ENCODE measurements around the gene MEX3D.
"Not testable (repeated sequence)": the region's sequence is repeated elsewhere in the genome, so short reads cannot be mapped to it uniquely, and the experiment has no call there.

Gene MEX3D

DNA sequence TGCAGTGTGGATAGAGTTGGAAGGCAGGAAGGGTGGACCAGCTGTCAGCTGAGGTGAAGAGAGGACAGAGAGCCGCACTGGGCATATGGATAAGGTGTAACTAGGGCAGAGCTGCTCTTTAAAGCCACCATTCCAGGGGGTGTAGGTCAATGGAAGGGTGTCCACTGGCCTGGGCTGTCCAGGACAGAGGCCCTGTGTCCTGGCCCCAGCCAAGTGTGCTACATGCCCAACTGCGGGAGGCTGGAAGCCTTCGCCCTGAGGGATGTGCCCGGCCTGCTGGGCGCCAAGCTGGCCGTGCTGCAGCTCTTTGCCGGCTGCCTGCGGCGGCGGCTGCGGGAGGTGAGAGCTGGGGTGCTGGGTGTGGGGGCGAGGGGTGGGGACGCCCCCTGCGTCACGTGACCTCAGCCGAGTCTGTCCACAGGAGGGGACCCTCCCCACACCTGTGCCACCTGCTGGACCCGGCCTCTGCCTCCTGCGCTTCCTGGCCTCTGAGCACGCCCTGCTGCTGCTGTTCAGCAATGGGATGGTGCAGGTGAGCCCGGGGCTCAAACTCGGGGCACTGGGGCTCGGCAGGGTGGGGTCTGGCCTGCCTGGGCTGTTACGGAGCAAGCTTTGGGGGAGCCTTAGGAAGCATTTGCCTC lies 34.5 kb downstream of the MEX3D start:
- DNase-seq, result no peak

GRCh38 chr19:1532003-1532402 lies 36.1 kb downstream of the MEX3D start:
- no peak for DNase-seq

GRCh38 chr19:1531587-1531986 lies 36.5 kb downstream of the MEX3D start:
- DNase-seq, result no peak

DNA sequence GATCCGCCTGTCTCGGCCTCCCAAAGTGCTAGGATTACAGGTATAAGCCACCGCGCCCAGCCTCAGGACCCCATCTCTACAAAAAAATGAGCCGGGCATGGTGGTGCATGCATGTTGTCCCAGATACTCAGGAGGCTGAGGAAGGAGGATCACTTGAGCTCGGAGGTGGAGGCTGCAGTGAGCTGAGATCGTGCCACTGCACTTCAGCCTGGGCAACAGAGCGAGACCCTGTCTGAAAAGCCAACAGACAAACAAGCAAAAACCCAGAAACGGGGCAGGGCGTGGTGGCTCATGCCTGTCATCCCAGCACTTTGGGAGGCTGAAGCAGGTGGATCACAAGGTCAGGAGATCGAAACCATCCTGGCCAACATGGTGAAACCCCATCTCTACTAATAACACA lies 37.3 kb downstream of the MEX3D start:
- not testable (repeated sequence) for DNase-seq

- no peak for DNase-seq
Observed at GRCh38 chr19:1529430-1529816, 38.7 kb downstream of the MEX3D start.

DNA sequence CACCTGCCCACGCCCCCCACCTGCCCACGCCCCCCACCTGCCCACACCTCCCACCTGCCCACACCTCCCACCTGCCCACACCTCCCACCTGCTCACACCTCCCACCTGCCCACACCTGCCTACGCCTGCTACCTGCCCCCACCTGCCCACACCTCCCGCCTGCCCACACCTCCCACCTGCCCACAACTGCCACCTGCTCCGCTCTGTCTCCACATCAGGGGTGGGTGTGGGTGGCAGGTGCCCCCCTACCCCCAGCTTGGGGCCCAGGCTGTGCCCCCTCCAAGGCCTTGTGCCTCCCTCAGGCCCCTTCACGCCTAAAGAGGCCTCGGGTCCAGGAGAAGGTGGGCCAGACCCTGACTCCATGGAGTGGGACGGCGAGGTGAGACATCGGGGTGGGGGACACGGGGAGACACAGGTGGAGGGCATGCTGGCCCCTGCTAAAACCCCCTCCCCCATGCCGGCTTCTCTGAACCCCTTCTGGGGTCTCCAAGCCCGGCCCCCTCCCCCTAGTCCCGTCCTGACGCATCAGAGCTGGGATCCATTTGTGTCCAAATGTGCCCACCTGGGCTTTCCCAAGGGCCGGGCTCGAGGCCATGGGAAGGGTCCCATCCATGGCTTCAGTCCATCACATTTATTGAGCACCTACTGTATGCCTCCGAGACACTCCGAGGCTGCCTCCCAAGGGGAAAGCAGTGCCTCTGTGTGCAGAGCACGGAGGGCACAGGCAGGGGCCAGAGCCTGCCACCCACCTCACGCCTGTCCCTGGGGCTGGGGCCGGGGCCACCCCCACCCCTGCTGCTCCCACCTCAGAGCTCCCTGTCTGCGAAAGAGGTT lies 39.3 kb downstream of the MEX3D start:
- DNase-seq, result no peak

DNA sequence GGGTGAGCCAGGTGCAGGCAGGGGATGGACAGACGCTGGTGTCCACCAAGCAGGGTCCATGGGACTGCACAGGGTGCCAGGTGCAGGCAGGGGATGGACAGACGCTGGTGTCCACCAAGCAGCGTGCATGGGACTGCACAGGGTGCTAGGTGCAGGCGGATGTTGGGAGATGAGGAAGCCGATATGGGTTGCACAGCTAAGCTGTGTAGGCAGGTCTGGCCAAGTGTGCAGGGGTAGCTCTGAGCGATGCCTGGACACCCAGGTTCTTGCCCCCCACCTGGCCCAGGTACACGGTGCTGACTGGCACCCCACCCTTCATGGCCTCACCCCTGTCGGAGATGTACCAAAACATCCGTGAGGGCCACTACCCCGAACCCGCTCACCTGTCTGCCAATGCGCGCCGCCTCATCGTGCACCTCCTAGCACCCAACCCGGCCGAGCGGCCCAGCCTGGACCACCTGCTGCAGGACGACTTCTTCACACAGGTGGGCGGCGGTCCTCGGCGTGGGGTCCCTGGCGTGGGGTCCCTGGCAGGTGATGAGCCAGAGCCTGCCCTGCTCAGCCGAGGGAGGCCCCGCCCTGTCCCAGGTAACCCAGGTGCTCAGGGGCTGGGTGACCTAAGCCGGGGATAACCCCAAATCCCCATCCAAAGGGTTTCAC lies 40.3 kb downstream of the MEX3D start:
- DNase-seq, result no peak

DNA sequence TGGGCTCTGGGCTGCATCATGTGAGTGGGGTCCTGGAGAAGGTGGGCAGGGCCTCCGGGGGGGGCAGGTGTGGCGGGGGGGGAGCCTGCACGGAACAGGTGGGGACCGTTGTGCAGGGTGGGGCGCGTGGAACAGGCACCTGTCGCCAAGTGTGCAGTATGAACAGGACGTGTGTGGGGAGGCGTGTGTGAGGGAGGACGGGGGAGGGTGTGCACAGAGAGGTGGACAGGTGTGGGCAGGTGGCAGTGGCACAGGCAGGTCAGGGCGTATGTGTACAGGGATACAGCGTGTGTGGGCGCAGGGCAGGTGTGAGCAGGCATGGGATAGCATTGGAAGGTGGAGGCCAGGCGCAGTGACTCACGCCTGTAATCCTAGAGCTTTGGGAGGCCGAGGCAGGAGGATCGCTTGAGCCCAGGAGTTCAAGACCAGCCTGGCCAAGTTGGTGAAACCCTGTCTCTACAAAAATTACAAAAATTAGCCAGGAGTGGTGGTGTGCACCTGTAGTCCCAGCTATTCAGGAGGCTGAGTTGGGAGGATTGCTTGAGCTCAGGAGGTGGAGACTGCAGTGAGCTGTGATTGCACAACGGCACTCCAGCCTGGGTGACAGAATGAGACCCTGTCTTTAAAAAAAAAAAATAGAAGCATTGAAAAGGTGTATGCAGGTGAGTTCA lies 41.0 kb downstream of the MEX3D start:
- no peak for DNase-seq

DNA sequence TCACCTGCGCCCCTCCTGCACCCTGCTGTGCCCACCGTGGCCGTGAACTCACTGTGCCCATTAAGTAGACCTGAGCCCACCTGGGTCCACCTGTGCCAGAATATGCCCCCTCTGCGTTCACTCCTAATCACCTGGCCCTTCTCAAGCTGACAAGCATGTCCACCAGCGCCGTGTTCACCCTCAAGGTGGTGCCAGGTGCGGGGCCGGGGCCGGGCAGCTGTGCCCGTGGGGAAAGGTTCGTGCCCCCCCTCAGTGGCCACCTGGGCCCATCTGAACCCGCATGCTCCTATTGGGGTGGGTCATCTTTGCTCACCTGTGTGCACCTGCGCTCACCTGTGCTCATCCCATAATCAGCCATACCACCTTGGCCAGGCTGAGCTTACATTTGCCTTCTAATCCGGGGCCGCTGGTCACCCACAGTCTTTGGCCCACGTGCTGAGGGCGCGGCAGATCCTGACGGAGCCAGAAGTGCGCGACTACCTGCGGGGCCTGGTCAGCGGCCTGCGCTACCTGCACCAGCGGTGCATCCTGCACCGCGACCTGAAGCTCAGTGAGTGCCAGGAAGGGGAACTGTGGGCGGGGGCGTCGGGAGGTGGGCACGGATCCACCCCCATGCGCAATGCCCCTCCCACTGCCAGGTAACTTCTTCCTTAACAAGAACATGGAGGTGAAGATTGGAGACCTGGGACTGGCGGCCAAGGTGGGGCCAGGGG lies 41.9 kb downstream of the MEX3D start:
- no peak for DNase-seq

DNA sequence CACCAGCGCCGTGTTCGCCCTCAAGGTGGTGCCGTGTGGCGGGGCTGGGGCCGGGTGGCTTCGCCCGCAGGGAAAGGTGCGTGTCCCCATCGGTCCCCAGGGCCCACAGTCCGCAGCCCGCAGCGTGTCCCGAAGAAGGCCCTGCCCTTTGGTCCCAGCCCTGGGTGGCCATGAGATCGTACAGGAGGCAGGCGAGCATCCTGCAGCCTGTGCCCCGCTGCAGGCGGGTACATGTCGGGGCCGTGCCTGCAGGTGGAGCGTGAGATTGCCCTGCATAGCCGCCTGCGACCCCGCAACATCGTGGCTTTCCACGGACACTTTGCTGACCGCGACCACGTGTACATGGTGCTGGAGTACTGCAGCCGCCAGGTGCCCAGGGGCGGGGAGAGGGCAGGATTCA lies 42.8 kb downstream of the MEX3D start:
- no peak for DNase-seq

GRCh38 chr19:1524972-1525325 lies 43.2 kb downstream of the MEX3D start:
- DNase-seq, result no peak

- no peak for DNase-seq
Observed at GRCh38 chr19:1524287-1524971, 43.7 kb downstream of the MEX3D start.

- DNase-seq, result peak; percentile 27
Observed at GRCh38 chr19:1523412-1524286, 44.5 kb downstream of the MEX3D start, which contains the start of gene PLK5. TSS of gene PLK5 (plus strand) at chr19:1524077. CDS start at chr19:1526997, 2,920 bp downstream.

DNA sequence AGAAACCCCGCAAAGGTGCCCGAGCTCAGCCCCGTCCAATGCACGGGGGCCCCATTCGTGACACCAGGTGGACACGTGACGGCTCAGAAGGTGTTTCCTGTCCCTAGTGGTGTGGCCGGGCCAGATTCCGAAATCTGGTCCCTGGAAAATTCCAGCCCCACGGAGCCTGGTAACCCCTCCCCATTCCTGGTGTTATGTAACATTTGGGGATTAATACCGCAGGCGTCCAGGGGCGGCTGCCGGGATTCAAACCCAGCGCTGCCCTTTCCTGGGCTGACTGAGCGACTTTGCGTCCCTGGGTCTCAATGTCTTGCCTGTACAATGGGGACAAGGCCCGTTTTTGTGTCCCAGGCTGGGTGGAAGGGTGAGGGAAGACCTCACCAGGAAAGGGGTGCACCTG lies 45.3 kb downstream of the MEX3D start:
- DNase-seq, result peak; percentile 7

DNA sequence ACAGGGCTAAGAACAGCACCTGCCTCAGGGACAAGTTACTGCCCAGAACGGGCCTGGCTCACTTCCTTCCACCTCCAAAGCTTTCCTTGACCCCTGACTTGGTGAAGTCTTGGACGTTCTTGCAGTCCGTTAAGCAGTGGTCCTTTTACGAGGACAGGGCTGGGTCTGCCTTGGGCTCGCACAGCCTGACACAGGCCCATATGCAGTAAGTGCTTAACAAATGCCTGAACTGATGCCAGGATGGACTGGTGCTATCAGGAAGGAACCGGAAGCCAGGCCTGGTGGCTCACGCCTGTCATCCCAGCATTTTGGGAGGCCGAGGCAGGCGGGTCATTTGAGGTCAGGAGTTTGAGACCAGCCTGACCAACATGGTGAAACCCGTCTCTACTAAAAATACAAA lies 46.1 kb downstream of the MEX3D start:
- no peak for DNase-seq

DNA sequence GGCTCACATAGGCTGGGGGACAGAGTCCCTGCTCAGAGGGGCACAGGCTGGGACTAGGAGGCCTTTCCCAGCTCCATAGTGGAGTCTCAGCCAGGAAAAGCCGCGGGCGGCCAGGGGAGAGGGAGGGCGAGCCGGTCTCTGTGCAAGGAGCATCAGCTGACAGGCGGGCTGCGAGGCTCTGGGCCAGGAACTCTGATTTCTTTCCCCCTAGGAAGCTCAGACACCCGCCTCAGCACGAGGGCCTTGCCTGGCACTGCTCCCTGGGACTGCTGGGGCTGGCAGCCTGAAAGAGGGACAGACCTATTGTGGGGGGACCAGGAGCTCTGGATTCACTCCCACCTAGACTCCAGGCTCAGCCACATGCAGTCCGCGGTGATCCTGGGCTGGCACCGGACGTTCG lies 46.5 kb downstream of the MEX3D start:
- peak; percentile 79 for DNase-seq

DNA sequence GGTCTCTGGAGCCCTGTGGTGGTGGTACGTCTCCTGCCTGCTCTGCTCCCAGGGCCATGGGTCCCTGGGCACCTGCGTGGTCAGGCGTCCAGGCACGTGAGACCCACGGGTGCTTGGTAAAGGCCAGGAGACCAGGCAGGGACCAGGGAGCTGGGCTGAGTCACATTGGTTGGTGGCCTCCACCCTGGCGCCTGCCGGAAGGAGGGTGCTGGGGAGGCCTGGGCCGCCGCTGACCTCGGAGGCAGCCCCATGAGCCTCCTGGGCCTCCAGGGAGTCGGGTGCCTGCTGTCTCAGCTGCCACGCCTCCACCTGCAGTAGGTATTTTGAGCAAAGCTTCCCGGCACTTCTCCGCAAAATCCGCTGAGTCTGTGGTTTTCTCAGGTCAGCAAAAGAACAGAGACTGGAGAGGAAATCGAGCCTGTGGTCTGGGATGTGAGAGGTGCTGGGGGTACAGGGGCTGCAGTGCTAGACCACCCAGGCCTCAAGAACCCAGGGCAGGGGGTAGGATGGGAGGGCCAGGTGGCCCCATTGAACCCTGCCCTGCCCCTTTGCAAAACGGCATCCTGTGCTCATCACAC lies 47.8 kb downstream of the MEX3D start:
- DNase-seq, result no peak

- not testable (repeated sequence) for DNase-seq
Observed at GRCh38 chr19:1519802-1520201, 48.3 kb downstream of the MEX3D start.

DNA sequence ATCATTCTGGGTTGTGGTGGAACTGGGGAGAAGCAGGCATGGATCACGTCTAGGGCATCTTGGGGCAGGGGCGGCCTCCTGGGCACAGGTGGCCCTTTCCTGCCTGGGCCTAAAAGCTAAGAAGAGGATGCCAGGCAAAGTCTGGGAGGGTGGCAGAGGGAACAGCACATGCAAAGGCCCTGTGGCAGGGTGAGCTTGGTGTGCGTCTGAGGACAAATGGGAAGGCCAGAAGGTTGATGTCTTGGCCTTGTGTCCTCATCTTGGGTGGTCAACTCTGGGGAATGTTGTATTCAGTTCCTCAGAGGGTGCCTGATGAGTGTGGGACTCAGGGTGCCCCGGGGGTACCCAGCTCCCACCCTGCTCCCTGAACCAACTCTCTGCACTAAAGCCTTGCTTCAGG lies 49.7 kb downstream of the MEX3D start:
- no peak for DNase-seq

DNA sequence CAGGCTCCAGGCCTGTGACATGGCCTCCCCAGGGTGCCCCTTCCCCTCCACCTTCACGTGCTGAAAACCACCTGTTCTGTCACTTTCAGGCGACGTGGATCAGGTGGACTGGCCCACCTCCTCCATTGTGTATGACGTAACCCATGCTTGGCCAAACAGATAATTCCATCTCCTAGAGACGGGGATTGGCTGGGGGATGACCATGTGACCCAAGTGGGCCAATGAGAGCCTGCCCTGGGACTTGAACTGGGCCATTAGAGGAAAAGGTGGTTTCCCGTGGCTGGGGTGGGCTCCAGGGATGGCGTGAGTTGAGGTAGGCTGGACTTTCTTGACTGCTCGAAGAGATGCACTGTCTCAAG lies 51.8 kb downstream of the MEX3D start:
- no peak for DNase-seq

Data from midbrain (tissue), 1 donor.